AG04449 (cell line): ENCODE results near the gene AHRR.
"Not testable (repeated sequence)": the region's sequence is repeated elsewhere in the genome, so short reads cannot be mapped to it uniquely, and the experiment has no call there.

Experiments used
- CTCF ChIA-PET: fragments of 350-600 bp; formaldehyde crosslinking; extraction: SDS; loops from one replicate; lab custom pipeline; 2021; ENCODE audit warnings: antibody characterized with exemption; lab: Yijun Ruan, JAX
- POLR2A ChIA-PET: fragments of 400-600, 350-600 bp; formaldehyde crosslinking; extraction: SDS; loops from one replicate; lab custom pipeline; 2020; ENCODE audit warnings: antibody characterized with exemption, inconsistent platforms; lab: Yijun Ruan, JAX
- DNase-seq: peaks from one replicate; pipeline ENCODE4 v3.0.0-alpha.2; 2010; ENCODE audit warnings: low read depth, low spot score
- H3K4me3 ChIP-seq: 2 replicates; pipeline ENCODE4 v1.5.1; 2011; ENCODE audit warnings: low read depth, mild to moderate bottlenecking, control low read depth, low read length
- CTCF ChIP-seq: IDR thresholded peaks from one replicate; pipeline ENCODE4 v1.5.1; 2011; ENCODE audit warnings: mild to moderate bottlenecking, moderate library complexity, low read length, control low read depth, inconsistent platforms; ENCODE audit not compliant: insufficient read depth; ENCODE audit errors: missing control alignments

AHRR gene

GRCh38 chr5:305459-305858 lies 16.1 kb upstream of the AHRR start:
- no peak overlapping the region for H3K4me3 ChIP-seq
- no peak for TF ChIP-seq CTCF
- ChIA-PET POLR2A (no interaction called here), CTCF (interaction anchor here (1.3 kb wide), 1 partner anchor 24 kb away, joined by 3 read pairs; no protein-coding TSS in a partner anchor)
- no peak for DNase-seq

GRCh38 chr5:306011-306805 lies 15.3 kb upstream of the AHRR start:
- POLR2A ChIA-PET, result no interaction called here

GRCh38 chr5:307306-307705 lies 14.2 kb upstream of the AHRR start:
- CTCF ChIA-PET, result interaction anchor here (2.2 kb wide), 1 partner anchor 9 kb away, joined by 10 read pairs; no protein-coding TSS in a partner anchor

More at GRCh38 chr5:306011-306805, 15.3 kb upstream of the AHRR start:
- no peak overlapping the region for H3K4me3 ChIP-seq
- DNase-seq, result no peak
- CTCF ChIA-PET, result interaction anchor here (1.0 to 1.3 kb wide), 2 partner anchors 10 to 25 kb away, joined by 3 to 4 read pairs; no protein-coding TSS in a partner anchor
- TF ChIP-seq CTCF, result no peak

GRCh38 chr5:307794-308579 lies 13.5 kb upstream of the AHRR start:
- no peak overlapping the region for H3K4me3 ChIP-seq
- ChIA-PET CTCF (interaction anchor here (1.1 to 2.2 kb wide), 5 partner anchors 9 to 138 kb away, joined by 3 to 10 read pairs (median 3); no protein-coding TSS in a partner anchor), POLR2A (no interaction called here)
- DNase-seq, result no peak
- no peak for TF ChIP-seq CTCF

More at GRCh38 chr5:307306-307705, 14.2 kb upstream of the AHRR start:
- no peak overlapping the region for H3K4me3 ChIP-seq
- TF ChIP-seq CTCF, result no peak
- no peak for DNase-seq
- POLR2A ChIA-PET, result no interaction called here

GRCh38 chr5:308672-309271 lies 12.7 kb upstream of the AHRR start:
- H3K4me3 ChIP-seq, result no peak overlapping the region
- ChIA-PET CTCF (interaction anchor here (1.1 to 2.2 kb wide), 5 partner anchors 8 to 137 kb away, joined by 3 to 10 read pairs (median 3); no protein-coding TSS in a partner anchor), POLR2A (no interaction called here)
- no peak for DNase-seq
- peak; percentile 51 for TF ChIP-seq CTCF

GRCh38 chr5:309831-310230 lies 11.7 kb upstream of the AHRR start:
- DNase-seq, CTCF ChIA-PET, H3K4me3 ChIP-seq, POLR2A ChIA-PET: not testable (repeated sequence)
